GM12892 (cell line): Measurements from ENCODE around the gene NUBP2.
A peak's percentile ranks its signal among the peaks of the same experiment; 100 is the strongest.
"Not testable (repeated sequence)": the region's sequence is repeated elsewhere in the genome, so short reads cannot be mapped to it uniquely, and the experiment has no call there.

Source experiments
- DNase-seq: peaks from one replicate; pipeline ENCODE4 v3.0.0; 2011; ENCODE audit not compliant: insufficient read length
- FAIRE-seq: peaks from 2 replicates; lab custom pipeline; 2011; peaks lifted over from hg19 to GRCh38; lab: Jason Lieb, UNC
- POLR2A ChIP-seq: IDR thresholded peaks from 2 replicates; pipeline ENCODE4 v1.6.1; 2011; ENCODE audit warnings: low read depth, low read length, control low read depth
- POLR2AphosphoS5 ChIP-seq: IDR thresholded peaks from 2 replicates; pipeline ENCODE4 v1.6.1; 2011; ENCODE audit warnings: low read depth, low read length, control low read depth
- TAF1 ChIP-seq: IDR thresholded peaks from 2 replicates; pipeline ENCODE4 v1.6.1; 2011; ENCODE audit warnings: low read depth, mild to moderate bottlenecking, control low read depth, low read length, borderline replicate concordance

NUBP2 gene

GRCh38 chr16:1794908-1795666 lies 12.3 kb downstream of the NUBP2 start:
- no peak for TF ChIP-seq POLR2AphosphoS5
- DNase-seq (peak; percentile 19), FAIRE-seq (no peak)

- FAIRE-seq, DNase-seq: not testable (repeated sequence)
These were observed 16.5 kb downstream of the NUBP2 start for GRCh38 chr16:1799263-1799662.

- TF ChIP-seq TAF1: no peak
- DNase-seq (no peak), FAIRE-seq (no peak)
These were observed 17.9 kb downstream of the NUBP2 start for GRCh38 chr16:1800701-1801100.

GRCh38 chr16:1807626-1808025 lies 24.9 kb downstream of the NUBP2 start:
- no peak for FAIRE-seq
- no peak for TF ChIP-seq POLR2A
- TF ChIP-seq TAF1: no peak
- no peak for TF ChIP-seq POLR2AphosphoS5
- no peak for DNase-seq

GRCh38 chr16:1808691-1809090 lies 25.9 kb downstream of the NUBP2 start:
- TF ChIP-seq POLR2AphosphoS5 (no peak), TAF1 (no peak), POLR2A (no peak)
- no peak for DNase-seq
- FAIRE-seq: no peak

- DNase-seq (no peak), FAIRE-seq (no peak)
- TF ChIP-seq TAF1 (no peak), POLR2AphosphoS5 (no peak), POLR2A (no peak)
These were observed 26.6 kb downstream of the NUBP2 start for GRCh38 chr16:1809281-1809801.

GRCh38 chr16:1810106-1810505 lies 27.3 kb downstream of the NUBP2 start:
- TF ChIP-seq TAF1: no peak
- TF ChIP-seq POLR2A: no peak
- TF ChIP-seq POLR2AphosphoS5: no peak
- DNase-seq: no peak
- FAIRE-seq: no peak

GRCh38 chr16:1810536-1810935 lies 27.8 kb downstream of the NUBP2 start:
- FAIRE-seq (no peak), DNase-seq (no peak)
- TF ChIP-seq POLR2A (no peak), POLR2AphosphoS5 (no peak), TAF1 (no peak)

- no peak for DNase-seq
- no peak for FAIRE-seq
- no peak for TF ChIP-seq POLR2A
- no peak for TF ChIP-seq POLR2AphosphoS5
- no peak for TF ChIP-seq TAF1
These were observed 30.0 kb downstream of the NUBP2 start for GRCh38 chr16:1812732-1813163.

GRCh38 chr16:1815461-1815860 lies 32.7 kb downstream of the NUBP2 start:
- FAIRE-seq (no peak), DNase-seq (no peak)
- TF ChIP-seq POLR2AphosphoS5 (no peak), POLR2A (no peak), TAF1 (no peak)

- TF ChIP-seq POLR2A: no peak
- no peak for TF ChIP-seq POLR2AphosphoS5
- TF ChIP-seq TAF1: no peak
- DNase-seq: no peak
- no peak for FAIRE-seq
These were observed 33.9 kb downstream of the NUBP2 start for GRCh38 chr16:1816396-1817275.

GRCh38 chr16:1817276-1817589 lies 34.5 kb downstream of the NUBP2 start:
- no peak for FAIRE-seq
- TF ChIP-seq POLR2A (no peak), POLR2AphosphoS5 (no peak), TAF1 (no peak)
- DNase-seq: no peak
